Measurements from ENCODE around the gene DMTF1. TPM values are rescaled to one million over a fixed set of nuclear protein-coding genes. Genes with fewer than 3 reads are reported as not detected.

DMTF1 gene
- total RNA-seq, 2 experiments from 2014 or later, result 111 to 197 TPM

DNA sequence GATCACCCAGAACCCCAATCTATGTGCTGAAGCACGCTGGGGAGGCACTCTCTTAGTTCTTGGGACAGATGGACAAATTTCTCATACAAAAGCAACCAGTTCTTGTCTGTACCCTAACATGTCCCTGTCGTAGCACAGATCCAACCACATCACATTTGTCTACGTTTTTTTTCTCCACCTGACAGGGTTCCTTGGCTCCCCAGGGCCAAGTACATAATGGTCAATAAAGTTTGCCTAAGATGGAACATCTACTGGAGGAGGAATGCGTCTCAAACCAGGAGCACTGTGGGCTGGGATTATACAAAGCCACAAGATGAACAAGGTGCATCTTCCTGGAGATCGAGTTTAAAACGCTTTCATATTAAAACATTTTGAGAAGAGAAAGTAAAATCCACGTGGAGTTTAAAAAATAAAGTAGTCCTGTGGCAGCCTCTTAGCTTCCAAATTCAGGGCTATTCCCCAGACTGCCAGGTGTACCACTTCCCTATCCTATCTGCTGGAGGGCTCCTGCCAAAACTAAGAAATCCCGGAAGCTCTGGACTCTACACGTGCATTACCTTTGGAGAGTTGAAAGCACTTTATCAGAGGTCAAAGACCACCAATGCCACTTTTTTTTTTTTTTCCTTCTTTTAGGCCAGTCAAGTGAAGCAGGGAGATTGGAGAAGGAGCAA, 65.9 kb downstream of the DMTF1 start:
- TSS peak; percentile 42 for BruUV-seq (replicated peaks)
- Histone ChIP-seq H3K4me2 (ENCODE audit: low read length) (peak overlapping the region; percentile 88), H3K4me1 (ENCODE audit: insufficient read depth, low read length, poor library complexity, severe bottlenecking) (peaks cover 56% of the 10 kb centered on the region), H4K20me1 (ENCODE audit: insufficient read depth, low read length) (peaks cover 24% of the 10 kb centered on the region), H3K9me3 (ENCODE audit: low read length) (no peaks in the 10 kb centered on the region), H3K9me2 (ENCODE audit: insufficient read depth, low read length) (no peaks in the 10 kb centered on the region), H3K4me3 (ENCODE audit: low read depth, low read length, poor library complexity, severe bottlenecking) (peak overlapping the region; percentile 82), H3K79me2 (ENCODE audit: insufficient read depth, low read depth, low read length) (peaks cover 57% of the 10 kb centered on the region), H3K27ac (ENCODE audit: low read depth, low read length, poor library complexity, severe bottlenecking) (peak overlapping the region; percentile 98), H2AFZ (ENCODE audit: low read length) (no peak overlapping the region), H3K36me3 (ENCODE audit: insufficient read depth, low read length) (peaks cover 52% of the 10 kb centered on the region)
- intact Hi-C loops (cut with micrococcal nuclease; ENCODE audit: unreplicated experiment), result loop anchor here (2.0 to 5.0 kb wide), 2 partner anchors 127 to 714 kb away; partner anchors contain the start of genes ADAM22 and CROT
- DNase-seq (ENCODE audit: low spot score), result no peak
- ChIA-PET POLR2A (interaction anchor here (0.7 to 7.3 kb wide), 10 partner anchors 8 to 221 kb away, joined by 3 to 192 read pairs (median 4); partner anchors contain the start of gene DMTF1), CTCF (ENCODE audit: unreplicated experiment) (interaction anchor here (1.2 kb wide), 1 partner anchor 64 kb away, joined by 5 read pairs; no protein-coding TSS in a partner anchor)
- no peak for TF ChIP-seq EZH2phosphoT487 (IDR thresholded peaks at IDR 0.05; ENCODE audit: borderline replicate concordance, low read depth, low read length)
- no peak for TF ChIP-seq CTCF (conservative IDR thresholded peaks at IDR 0.05; ENCODE audit: low read length)

- intact Hi-C loops (cut with micrococcal nuclease; ENCODE audit: unreplicated experiment), result loop anchor here (1.0 to 5.0 kb wide), 5 partner anchors 24 to 713 kb away; partner anchors contain the start of genes ADAM22, CROT, DBF4 and DMTF1
- no TSS peak for BruUV-seq (replicated peaks)
Observed at GRCh38 chr7:87218796-87219544, 66.7 kb downstream of the DMTF1 start.

More at GRCh38 chr7:87218796-87219544, 66.7 kb downstream of the DMTF1 start:
- Histone ChIP-seq H3K4me1 (ENCODE audit: insufficient read depth, low read length, poor library complexity, severe bottlenecking) (peaks cover 47% of the 10 kb centered on the region), H2AFZ (ENCODE audit: low read length) (no peak overlapping the region), H3K79me2 (ENCODE audit: insufficient read depth, low read depth, low read length) (peaks cover 49% of the 10 kb centered on the region), H3K36me3 (ENCODE audit: insufficient read depth, low read length) (peaks cover 43% of the 10 kb centered on the region), H3K4me2 (ENCODE audit: low read length) (peak overlapping the region; percentile 88), H3K9me3 (ENCODE audit: low read length) (no peaks in the 10 kb centered on the region), H4K20me1 (ENCODE audit: insufficient read depth, low read length) (peaks cover 15% of the 10 kb centered on the region), H3K4me3 (ENCODE audit: low read depth, low read length, poor library complexity, severe bottlenecking) (peak overlapping the region; percentile 82), H3K9me2 (ENCODE audit: insufficient read depth, low read length) (no peaks in the 10 kb centered on the region), H3K27ac (ENCODE audit: low read depth, low read length, poor library complexity, severe bottlenecking) (peak overlapping the region; percentile 98)
- peak; percentile 87 for DNase-seq (ENCODE audit: low spot score)
- no peak for TF ChIP-seq CTCF (conservative IDR thresholded peaks at IDR 0.05; ENCODE audit: low read length)
- TF ChIP-seq EZH2phosphoT487 (IDR thresholded peaks at IDR 0.05; ENCODE audit: borderline replicate concordance, low read depth, low read length), result no peak
- POLR2A ChIA-PET, result interaction anchor here (0.6 to 7.3 kb wide), 8 partner anchors 17 to 786 kb away, joined by 3 to 192 read pairs (median 5); partner anchors contain the start of gene DMTF1
- CTCF ChIA-PET (ENCODE audit: unreplicated experiment), result interaction anchor here (0.6 to 1.2 kb wide), 3 partner anchors 12 to 67 kb away, joined by 4 to 8 read pairs (median 5); partner anchors contain the start of gene DMTF1
